Measurements from ENCODE around the gene ZNF468.
"Not testable (repeated sequence)": the region's sequence is repeated elsewhere in the genome, so short reads cannot be mapped to it uniquely, and the experiment has no call there.

Gene ZNF468

DNA sequence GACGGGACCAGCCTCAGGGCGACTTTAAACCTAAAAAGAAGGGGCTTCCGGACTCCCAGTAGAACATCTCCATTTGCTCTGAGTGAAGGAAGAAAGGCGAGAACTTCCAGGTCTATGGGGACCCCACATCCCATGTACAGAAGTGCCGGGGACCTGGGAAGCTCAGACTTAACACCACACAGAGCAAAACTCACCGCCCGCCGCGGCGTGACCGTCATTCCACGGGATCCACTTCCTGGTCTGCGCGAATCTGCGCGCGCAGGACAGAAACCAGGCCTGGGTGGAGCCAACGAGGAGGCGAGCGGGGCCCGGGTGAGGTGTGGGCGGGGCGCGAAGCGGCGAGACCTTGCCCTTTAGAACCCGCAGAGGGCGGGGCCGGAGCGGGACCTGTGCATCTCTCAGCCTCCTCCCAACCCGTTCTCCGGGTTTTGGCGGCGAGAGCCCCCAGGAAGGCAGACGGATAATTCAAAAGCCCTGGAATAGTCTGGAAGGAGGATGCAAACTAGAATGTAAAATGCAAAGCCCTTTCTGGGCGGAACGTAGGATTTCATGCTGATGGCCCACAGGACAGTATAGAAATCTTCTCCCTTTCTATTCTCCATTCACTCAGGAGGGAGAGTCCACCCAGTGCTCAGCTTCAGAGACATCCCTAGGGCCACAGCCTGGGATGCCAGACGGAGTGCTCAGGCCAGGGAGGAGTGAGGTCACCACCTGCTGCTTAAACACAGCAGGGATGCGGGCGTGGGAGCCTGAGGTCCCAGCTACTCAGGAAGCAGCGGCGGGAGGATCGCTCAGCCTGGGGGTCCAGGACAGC is at the start of gene ZNF468:
Gene ZNF468, minus strand, starts transcription at position 242 of the 814 bp plus-strand sequence. CDS start 3,347 bp downstream, outside the sequence.
- peak; percentile 63 for DNase-seq

DNA sequence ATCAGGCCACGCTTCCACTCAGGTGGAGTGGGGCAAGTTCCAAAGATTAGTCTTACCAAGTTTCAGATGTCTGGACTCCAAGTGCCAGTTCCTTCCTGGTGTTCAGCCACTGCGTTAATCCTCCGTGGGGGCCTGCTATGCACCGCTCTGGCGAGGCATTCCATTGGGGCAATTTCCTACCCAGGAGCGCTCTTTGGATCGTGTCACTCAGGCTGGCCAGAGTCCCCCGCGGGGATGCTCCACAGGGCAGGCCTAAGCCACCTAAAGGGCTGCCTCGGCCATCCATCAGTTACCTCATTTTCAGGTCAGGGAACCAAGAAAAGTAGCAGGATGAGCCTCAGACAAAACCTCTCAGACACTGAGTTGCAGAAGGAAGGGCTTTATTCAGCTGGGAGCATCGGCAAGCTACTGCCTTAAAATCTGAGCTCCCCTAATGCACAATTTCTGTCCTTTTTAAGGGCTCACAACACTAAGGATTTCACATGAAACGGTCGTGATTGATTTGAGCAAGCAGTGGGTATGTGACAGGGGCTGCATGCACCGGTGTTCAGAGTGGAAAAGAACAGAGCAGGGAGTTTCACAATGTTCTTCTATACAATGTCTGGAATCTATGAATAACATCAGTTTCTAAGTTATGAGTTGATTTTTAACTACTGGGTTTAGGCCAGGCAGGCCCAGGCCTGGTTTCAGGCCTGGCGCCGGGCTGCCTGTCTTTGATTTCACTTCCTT is 46.8 kb upstream of the ZNF468 start:
- not testable (repeated sequence) for DNase-seq

DNA sequence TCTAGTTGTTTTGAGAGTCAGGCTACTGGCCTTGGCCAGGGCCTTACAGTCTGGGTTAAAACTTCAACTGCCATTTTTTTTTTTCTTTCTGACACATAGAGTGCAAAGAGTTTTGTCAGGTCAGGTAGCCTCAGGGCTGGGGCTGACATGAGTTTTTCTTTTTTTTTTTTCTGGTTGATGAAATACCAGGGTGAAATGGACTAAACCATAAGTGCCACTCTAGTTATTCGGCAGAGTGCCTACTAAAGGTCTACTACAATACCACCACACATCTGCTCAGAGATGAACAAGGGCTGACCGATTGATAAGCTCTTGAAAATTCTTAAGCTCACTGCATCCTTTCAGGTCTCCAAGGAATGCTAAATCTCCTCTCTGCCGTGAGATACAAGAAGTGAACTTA is 44.4 kb upstream of the ZNF468 start:
- DNase-seq: no peak

DNA sequence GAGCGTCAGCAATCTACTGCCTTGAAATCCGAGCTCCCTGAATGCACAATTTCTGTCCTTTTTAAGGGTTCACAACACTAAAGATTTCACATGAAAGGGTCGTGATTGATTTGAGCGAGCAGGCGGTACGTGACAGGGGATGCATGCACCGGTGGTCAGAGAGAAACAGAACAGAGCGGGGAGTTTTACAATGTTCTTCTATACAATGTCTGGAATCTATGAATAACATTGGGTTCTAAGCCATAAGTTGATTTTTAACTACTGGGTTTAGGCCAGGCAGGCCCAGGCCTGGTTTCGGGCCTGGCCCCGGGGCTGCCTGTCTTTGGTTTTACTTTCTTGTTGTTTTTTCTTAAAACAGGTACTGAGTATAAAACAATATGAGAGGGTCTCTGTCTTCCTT is 41.2 kb upstream of the ZNF468 start:
- not testable (repeated sequence) for DNase-seq

DNA sequence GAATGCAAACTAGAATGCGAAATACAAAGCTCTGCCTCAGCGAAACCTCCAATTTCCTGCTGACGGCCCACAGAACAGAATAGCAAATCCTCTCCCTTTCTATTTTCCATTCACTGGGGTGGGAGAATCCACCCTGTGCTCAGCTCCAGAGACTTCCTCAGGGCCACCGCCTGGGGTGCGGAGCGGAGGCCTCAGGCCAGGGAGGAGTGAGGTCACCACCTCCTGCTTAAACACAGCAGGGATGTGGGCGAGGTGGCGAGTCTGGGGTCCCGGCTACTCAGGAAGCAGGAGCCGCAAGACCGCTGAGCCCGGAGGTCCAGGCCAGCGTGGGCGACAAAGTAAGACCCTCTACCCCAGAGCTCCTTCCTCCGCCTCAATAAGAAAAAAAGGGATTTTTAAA is 40.7 kb upstream of the ZNF468 start:
- DNase-seq: no peak

DNA sequence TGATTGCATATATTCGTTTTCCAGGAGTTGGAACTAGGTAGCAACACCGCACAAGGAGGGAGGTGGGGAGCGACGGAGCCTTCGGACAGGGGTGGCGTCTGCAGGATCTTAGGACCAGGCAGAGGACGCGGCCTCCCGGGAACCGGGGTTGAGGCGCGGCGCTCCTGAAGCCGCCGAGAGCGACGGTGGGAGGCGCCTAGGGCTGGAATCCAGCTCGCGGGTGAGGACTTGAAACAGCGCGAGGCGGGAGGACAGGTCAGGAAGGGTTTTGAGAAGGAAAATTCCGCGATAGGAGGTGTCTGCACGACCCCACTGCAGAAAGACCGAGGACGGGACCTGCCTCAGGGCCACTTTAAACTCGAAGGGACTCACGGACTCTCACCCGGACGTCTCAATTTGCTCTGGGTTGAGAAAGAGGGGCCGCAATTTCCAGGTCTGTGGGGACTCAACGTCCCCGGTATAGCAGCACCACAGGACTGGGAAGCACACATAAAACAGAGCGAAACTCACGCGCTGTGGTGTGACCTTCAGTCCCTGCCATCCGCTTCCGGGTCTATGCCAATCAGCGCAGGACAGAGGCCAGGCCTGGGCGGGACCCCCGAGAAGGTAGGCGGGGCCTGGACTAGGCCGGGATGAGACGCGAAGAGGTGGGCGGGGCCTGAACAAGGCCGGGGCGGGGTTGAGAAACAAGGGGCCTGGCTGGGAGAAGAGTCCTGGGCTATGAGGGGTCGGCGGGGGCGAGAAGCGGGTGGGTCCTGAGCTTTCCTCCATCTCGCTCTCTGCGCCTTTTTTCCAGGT is 39.9 kb upstream of the ZNF468 start, which contains the start of gene ZNF320:
Gene ZNF320, minus strand, starts transcription at position 498 of the 798 bp plus-strand sequence. CDS start 7,380 bp downstream, outside the sequence.
- peak; percentile 92 for DNase-seq

DNA sequence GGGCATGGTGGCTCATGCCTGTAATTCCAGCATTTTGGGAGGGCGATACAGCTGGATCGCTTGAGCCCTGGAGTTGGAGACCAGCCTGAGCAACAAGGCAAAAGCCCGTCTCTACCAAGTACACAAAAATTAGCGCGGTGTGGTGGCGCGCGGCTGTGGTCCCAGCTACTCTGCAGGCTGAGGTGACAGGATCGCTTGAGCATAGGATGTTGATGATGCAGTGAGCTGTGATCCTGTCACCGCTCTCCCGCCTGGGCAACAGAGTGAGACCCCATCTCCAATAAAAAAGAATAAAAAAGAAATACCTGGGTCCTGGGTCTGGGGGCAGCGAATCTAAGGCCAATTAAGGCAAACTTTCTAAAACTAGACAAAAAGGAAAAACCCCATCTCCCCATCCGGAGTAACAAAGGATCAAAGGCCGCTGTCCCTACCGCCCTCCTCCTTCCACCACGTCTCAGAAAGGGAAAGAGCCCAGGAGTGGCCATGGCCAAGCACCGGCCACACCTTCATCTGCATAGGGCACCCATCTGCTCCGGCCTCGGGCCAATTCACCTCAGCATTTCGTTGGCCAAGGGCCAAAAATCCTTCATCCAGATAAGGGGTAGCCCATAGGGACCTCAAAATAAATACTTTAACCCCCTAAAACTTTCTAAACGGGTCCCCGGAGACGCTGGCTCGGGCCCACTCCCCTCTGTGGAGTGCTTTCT is 39.2 kb upstream of the ZNF468 start:
- DNase-seq: no peak

DNA sequence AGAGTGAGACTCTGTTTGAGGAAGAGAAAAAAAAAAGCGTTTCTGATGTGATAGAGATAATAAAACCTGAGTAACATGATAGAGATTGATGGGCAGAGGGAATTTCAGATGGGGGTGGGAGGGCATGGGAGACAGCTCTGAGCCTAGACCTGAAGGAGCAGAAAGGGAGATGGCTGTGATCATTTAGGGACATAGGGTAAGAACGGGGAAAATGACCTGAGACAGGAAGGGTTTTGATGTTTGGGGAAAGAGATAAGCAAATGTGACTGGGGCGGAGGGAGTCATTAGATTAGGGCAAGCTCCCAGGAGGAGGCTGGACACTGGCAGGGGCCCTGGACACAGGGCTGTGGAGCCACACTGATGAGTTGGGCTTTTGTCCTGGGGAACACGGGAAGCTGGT is 33.9 kb upstream of the ZNF468 start:
- no peak for DNase-seq

DNA sequence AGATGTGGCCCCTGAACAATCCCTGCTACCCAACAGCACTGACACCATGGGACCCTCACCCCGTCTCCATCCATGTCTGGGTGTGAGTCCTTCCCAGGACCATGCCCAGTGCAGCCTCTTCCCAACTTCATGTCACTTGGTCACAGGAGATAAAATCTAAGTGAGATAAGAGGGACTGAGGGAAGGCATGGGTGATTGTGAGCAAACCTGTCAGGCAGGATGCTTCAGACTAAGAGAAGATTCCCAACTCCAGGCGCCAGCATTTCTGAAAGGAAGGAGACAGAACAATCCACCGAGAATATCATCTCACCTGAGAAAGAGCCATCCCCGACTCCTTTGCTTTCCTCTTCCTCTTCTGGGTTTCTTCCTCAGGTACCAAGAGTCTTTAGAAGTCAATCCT is 32.5 kb upstream of the ZNF468 start:
- no peak for DNase-seq

DNA sequence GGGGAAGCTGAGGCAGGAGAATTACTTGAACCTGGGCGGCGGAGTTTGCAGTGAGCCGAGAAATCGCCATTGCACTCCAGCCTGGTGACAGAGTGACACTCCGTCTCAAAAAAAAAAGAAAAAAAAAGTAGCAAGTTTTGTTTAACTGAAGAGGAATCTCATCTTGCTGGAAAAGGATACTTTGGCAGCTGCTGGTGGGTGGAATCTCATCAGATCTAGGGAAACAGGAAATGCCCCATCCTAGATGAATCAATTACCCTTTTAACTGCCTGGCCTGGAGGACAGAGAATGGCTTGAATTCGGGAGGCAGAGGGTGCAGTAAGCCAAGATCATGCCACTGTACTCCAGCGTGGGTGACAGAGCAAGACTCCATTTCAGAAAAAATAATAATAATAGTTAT is 31.7 kb upstream of the ZNF468 start:
- no peak for DNase-seq

DNA sequence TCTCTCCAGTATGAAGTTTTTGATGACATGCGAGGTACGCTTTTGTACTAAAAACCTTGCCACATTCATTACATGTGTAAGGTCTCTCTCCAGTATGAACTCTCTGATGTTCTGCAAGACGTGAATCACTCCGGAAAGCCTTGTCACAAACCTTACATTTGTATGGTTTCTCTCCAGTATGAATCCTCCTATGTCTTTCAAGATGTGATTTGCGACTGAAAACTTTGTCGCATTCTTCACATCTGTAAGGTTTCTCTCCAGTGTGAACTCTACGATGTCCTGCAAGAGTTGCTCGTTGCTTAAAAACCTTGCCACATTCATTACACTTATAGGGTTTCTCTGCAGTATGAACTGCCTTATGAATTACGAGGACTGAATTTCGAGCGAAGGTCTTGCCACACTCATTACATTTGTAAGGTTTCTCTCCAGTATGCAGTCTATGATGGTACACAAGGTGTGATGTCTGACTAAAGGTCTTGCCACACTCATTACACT is 23.5 kb upstream of the ZNF468 start:
- DNase-seq: no peak

DNA sequence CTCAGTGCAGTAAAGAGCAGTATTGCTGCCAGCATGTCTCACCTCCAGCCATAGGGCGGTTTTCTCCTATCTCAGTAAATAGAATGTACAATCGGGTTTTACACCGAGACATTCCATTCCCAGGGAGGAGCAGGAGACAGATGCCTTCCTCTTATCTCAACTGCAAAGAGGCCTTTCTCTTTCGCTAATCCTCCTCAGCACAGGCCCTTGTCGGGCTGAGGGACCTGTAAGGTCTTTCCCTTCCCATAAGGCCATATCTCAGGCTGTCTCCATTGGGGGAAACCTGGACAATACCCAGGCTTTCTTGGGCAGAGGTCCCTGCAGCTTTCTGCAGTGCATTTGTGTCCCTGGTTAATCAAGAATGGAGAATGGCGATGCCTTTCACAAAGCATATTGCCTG is 15.6 kb upstream of the ZNF468 start:
- DNase-seq: not testable (repeated sequence)

DNA sequence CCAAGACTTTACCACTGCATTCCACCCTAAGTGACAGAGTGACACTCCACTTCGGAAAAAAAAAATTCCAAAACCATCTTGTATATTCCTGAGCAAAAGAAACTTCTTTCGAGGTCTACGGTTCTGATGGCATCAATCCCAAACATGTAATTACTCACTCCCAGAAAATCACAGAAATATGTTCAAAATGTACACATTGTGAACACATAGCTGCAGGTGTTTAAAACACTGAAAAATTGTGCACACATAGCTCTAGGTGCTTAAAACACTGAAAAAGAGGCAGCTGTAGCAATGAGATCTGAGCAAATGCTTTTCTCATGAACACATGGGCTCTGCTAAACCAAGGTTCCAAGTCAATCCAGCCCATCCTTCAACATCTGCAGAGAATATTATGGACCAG is 14.0 kb upstream of the ZNF468 start:
- no peak for DNase-seq

DNA sequence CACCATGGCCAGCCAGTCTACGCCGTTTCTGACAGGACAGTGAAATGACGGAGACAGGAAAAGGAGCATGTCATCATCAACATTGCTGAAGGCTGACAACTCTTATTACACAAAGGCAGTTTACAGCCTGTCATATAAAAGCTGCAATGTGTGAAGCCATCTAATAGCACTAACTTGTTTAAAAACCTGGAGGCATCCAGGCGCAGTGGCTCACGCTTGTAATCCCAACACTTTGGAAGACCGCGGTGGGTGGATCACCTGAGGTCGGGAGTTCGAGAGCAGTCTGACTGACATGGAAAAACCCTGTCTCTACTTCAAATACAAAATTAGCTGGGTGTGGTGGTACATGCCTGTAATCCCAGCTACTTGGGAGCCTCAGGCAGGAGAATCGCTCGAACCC is 10.6 kb upstream of the ZNF468 start:
- not testable (repeated sequence) for DNase-seq

DNA sequence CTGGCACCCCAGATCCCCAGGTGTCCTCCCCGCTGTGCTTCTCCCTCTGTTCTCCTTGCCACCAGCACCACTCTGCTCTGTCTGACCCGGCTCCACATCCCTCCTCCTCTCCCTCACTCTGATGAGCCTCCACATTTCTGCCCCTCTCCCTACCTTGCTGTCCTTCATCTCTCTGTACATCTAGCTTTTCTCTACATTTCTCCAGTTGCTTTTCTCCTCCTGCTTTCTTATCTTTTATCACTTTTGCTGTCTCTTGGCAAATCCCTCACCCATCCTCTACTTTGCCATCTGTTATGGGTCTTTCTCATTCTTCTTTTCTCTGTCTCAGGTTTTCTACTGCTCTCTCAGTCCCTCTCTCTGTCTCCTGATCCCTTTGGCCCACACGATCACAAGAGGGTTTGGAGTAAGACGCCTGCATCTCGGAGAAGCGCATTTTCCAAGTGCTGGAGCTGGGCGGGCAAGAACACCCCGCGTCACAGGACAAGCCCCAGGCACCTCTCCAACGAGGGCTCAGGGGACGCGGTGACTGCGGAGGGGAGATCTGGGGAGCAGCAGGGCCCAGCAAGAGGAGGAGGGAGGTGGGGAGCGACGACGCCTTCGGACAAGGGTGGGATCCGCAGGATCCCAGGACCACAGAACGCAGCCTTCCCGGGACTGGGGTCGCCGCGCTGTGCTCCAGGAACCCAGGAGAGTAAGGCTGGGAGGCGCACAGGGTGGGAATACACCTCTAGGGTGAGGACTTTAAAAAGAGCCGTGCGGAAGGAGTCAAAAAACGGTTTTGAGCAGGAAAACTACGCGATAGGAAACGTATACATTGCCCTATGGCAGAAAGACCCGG is 660 bp downstream of the ZNF468 start:
- DNase-seq: not testable (repeated sequence)

DNA sequence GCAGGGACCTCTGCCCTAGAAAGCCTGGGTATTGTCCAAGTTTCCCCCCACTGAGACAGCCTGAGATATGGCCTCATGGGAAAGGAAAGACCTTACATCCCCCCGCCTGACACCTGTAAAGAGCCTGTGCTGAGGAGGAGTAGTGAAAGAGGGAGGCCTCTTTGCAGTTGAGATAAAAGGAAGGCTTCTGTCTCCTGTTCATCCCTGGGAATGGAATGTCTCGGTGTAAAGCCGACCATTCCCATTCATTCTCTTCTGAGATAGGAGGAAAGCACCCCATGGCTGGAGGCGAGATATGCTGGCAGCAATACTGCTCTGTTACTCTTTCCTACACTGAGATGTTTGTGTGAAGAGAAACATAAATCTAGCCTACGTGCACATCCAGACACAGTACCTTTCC is 10.1 kb downstream of the ZNF468 start:
- not testable (repeated sequence) for DNase-seq

DNA sequence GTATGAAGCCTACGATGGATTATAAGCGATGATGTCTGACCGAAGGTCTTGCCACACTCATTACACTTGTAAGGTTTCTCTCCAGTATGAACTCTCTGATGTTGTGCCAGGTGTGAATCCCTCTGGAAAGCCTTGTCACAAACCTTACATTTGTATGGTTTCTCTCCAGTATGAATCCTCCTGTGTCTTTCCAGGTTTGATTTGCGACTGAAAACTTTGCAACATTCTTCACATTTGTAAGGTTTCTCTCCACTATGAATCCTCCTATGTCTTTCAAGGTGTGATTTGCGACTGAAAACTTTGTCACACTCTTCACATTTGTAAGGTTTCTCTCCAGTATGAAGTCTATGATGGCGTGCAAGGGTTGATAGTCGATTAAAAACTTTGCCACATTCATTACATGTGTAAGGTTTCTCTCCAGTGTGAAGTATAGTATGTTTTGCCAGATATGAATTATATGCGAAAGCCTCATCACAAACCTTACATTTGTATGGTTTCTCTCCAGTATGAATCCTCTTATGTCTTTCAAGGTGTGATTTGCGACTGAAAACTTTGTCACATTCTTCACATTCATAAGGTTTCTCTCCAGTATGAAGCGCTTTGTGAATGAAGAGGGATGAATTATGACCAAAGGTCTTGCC is 16.5 kb downstream of the ZNF468 start:
- DNase-seq: not testable (repeated sequence)

DNA sequence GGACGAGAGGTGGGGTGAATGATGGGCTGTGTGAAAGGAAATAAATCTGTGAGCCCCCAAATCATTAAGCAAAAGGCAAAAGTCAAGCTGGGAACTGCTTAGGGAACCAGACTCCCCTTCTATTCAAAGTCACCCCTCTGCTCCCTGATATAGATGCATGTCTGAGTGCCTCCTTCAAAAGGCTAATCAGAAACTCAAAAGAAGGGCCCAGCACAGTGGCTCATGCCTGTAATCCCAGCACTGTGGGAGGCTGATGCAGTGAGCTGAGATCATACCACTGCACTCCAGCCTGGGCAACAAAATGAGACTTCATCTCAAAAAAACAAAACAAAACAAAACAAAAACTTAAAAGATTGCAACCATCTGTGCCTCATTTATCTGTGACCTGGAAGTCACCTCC is 23.1 kb downstream of the ZNF468 start:
- DNase-seq: not testable (repeated sequence)

DNA sequence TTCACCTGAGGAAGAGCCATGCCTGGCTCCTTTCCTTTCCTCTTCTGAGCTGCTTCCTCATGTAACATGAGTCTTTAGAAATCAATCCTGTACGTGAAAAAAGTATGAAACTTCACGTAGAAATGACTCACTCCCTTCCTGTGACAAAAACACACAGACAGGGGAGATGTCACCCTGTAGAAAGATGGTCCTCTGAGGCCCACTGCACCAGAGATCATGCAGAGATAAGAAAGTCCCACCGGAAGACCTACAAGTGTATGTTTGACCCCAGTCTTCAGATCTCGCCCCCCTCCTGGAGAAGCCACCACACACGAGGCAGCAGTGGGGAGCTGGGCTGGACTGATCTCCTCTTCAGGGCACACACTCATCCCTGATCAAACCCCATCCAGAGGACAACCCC is 23.9 kb downstream of the ZNF468 start:
- DNase-seq: not testable (repeated sequence)

DNA sequence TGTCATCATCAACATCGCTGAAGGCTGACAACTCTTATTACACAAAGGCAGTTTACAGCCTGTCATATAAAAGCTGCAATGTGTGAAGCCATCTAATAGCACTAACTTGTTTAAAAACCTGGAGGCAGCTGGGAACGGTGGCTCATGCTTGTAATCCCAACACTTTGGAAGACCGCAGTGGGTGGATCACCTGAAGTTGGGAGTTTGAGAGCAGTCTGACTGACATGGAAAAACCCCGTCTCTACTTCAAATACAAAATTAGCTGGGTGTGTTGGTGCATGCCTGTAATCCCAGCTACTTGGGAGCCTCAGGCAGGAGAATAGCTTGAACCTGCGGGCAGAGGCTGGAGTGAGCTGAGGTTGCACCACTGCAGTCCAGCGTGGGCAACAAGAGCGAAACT is 27.6 kb downstream of the ZNF468 start:
- DNase-seq: not testable (repeated sequence)

DNA sequence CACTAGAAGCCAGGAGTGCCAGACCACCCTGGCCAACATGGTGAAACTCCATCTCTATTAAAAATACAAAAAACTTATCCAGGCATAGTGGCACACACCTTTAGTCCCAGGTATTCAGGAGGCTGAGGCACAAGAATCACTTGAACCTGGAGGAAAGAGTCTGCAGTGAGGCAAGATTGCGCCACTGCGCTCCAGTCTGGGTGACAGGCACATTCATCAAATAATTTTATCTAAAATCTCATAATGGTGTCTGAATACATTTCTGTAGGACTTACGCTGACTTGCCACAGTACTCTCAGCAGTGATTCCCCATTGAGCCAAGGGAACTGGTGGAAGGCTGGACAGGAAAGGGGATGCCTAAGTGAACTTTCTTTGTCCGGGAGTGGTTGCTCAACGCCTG is 31.7 kb downstream of the ZNF468 start:
- DNase-seq: no peak

Measured in stimulated activated CD4-positive, alpha-beta T cell treated with anti-CD3 and anti-CD28 coated beads, Interleukin-1b, Interleukin-23, amount 100 ng/mL, for 48 hours (primary cell).